Cardiac muscle cell (in vitro differentiated cells and primary cell): ENCODE data around the gene NHLH2. TPM values are rescaled to one million over a fixed set of nuclear protein-coding genes. Genes with fewer than 3 reads are reported as not detected.

Experiments used
- DNase-seq, 2 donors: peaks; one replicate each; pipeline versions ENCODE4 v3.0.0 to v3.0.0-alpha.2; 2010 to 2017; ENCODE audit warnings: low read depth in 1 of 2, low spot score in 1 of 2
- H3K27ac ChIP-seq: fragments of 200-600 bp; sonication (generic); 2 replicates; pipeline ENCODE4 v1.5.1; 2016
- H3K27me3 ChIP-seq: fragments of 200-600 bp; sonication (generic); 2 replicates; pipeline ENCODE4 v1.6.0; 2016; ENCODE audit warnings: control low read depth
- H3K36me3 ChIP-seq: fragments of 200-600 bp; sonication (generic); 2 replicates; pipeline ENCODE4 v1.5.1; 2016; ENCODE audit warnings: control low read depth
- H3K4me1 ChIP-seq: fragments of 200-600 bp; sonication (generic); 2 replicates; pipeline ENCODE4 v1.8.1; 2017; ENCODE audit warnings: low read depth, mild to moderate bottlenecking, mixed run types
- H3K4me3 ChIP-seq: fragments of 200-600 bp; sonication (generic); 2 replicates; pipeline ENCODE4 v1.5.1; 2016; ENCODE audit warnings: mild to moderate bottlenecking
- H3K9me3 ChIP-seq: fragments of 200-600 bp; sonication (generic); 2 replicates; pipeline ENCODE4 v1.5.1; 2017; ENCODE audit warnings: low read depth, mild to moderate bottlenecking, control low read depth
- polyA plus RNA-seq: library from polyadenylated mRNA; unstranded; fragments of >200 nt; fragmentation: Nextera tagmentation; extraction: Ambion mirVana; gene quantifications from 2 replicates; pipeline ENCODE4 v1.2.1, GENCODE V29; 2016
- total RNA-seq: library from RNA; depleted of rRNA; stranded (reverse); fragments of >200 nt; gene quantifications from 2 replicates; pipeline ENCODE4 v1.2.3, GENCODE V29; 2016
- TF ChIP-seq, protein P1 (sequence below): IDR thresholded peaks from 2 replicates; pipeline ENCODE4 v1.5.1; 2012; ENCODE audit warnings: low read depth, mild to moderate bottlenecking, low read length

NHLH2 gene
- total and polyA plus RNA-seq, 2 experiments from 2014 or later: not detected

DNA sequence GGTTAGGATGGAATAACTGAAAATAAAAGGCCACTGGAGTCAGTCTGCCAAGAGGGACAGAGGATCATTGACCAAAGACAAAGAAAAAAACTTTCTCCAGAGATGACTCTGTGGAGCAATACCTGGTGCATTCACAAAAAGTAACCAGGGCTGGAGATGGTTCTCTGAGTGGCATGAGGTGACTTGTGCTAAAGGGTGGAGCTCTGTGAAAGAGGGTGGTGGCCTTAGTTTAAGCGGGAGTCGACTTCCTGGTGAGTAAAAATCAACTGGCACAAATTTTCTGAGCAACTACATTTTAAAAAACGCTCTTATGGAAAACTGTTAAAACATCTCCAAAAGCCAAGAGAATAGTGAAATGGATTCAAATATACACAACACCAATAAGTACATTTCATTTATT lies 10.0 kb downstream of the NHLH2 start:
- TF ChIP-seq, protein P1, sequence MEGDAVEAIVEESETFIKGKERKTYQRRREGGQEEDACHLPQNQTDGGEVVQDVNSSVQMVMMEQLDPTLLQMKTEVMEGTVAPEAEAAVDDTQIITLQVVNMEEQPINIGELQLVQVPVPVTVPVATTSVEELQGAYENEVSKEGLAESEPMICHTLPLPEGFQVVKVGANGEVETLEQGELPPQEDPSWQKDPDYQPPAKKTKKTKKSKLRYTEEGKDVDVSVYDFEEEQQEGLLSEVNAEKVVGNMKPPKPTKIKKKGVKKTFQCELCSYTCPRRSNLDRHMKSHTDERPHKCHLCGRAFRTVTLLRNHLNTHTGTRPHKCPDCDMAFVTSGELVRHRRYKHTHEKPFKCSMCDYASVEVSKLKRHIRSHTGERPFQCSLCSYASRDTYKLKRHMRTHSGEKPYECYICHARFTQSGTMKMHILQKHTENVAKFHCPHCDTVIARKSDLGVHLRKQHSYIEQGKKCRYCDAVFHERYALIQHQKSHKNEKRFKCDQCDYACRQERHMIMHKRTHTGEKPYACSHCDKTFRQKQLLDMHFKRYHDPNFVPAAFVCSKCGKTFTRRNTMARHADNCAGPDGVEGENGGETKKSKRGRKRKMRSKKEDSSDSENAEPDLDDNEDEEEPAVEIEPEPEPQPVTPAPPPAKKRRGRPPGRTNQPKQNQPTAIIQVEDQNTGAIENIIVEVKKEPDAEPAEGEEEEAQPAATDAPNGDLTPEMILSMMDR: no peak
- DNase-seq: no peak
- Histone ChIP-seq H3K9me3 (no peaks in the 10 kb centered on the region), H3K4me1 (no peaks in the 10 kb centered on the region), H3K36me3 (no peaks in the 10 kb centered on the region), H3K27ac (no peak overlapping the region), H3K4me3 (no peak overlapping the region), H3K27me3 (peaks cover 20% of the 10 kb centered on the region)

DNA sequence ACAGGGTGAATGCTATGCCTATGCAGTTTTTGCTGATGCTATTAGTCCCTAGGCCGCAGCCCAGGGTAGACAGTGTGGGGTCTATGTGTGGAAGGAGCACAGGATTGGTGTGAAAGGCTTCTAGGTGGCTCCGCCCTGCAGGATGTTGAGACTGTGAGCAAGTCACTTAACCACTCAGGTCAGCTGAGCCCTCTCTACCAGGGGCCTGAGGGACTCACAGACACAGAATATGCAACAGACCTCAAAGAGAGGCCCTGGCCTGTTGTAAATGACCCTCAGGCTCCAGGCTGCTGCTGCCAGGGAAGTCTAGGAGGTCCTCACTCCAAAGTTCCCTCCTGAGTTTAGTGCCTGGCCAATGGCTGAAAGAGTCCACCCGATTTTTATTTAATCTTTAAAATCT lies 11.0 kb downstream of the NHLH2 start:
- H3K4me3 ChIP-seq: no peak overlapping the region
- TF ChIP-seq, protein P1: no peak
- no peak for DNase-seq
- H3K36me3 ChIP-seq: no peaks in the 10 kb centered on the region
- H3K27me3 ChIP-seq: peaks cover 14% of the 10 kb centered on the region
- H3K27ac ChIP-seq: no peak overlapping the region
- H3K9me3 ChIP-seq: no peaks in the 10 kb centered on the region
- no peaks in the 10 kb centered on the region for H3K4me1 ChIP-seq

DNA sequence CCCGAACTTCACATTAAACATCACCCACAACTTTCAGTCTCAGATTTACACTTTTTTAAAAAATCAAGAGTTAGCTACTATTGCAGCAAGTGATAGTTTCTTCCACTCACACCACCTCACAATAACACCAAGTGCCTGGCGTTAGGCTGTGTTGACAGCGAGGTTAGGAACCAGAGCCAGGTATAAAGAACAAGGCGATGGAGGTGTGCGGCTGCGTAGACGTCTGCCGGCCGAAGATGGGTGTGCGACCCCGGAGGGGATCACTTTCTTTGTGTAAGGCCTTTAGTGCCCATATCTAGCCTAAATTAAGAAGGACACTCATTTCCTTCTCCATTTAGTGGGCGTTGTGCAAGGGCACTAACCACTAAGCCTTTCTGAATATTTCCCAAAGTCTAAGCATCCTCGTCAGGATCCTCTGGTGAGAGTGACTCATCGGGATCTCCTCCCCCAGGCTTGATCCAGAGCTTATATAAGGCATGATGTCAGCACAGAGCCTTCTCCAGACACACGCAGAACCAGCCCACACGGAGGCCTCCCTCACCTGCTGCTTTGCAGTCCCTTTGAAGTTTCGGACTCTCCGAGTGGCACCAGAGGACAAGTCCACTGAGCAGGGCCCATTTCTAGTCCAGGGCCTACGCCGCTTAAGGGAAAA lies 11.8 kb downstream of the NHLH2 start:
- no peaks in the 10 kb centered on the region for H3K9me3 ChIP-seq
- peaks cover 9% of the 10 kb centered on the region for H3K27me3 ChIP-seq
- no peaks in the 10 kb centered on the region for H3K4me1 ChIP-seq
- no peaks in the 10 kb centered on the region for H3K36me3 ChIP-seq
- TF ChIP-seq, protein P1: no peak
- peak in 1 of 2 donors; percentile 87 for DNase-seq
- no peak overlapping the region for H3K27ac ChIP-seq
- H3K4me3 ChIP-seq: no peak overlapping the region

DNA sequence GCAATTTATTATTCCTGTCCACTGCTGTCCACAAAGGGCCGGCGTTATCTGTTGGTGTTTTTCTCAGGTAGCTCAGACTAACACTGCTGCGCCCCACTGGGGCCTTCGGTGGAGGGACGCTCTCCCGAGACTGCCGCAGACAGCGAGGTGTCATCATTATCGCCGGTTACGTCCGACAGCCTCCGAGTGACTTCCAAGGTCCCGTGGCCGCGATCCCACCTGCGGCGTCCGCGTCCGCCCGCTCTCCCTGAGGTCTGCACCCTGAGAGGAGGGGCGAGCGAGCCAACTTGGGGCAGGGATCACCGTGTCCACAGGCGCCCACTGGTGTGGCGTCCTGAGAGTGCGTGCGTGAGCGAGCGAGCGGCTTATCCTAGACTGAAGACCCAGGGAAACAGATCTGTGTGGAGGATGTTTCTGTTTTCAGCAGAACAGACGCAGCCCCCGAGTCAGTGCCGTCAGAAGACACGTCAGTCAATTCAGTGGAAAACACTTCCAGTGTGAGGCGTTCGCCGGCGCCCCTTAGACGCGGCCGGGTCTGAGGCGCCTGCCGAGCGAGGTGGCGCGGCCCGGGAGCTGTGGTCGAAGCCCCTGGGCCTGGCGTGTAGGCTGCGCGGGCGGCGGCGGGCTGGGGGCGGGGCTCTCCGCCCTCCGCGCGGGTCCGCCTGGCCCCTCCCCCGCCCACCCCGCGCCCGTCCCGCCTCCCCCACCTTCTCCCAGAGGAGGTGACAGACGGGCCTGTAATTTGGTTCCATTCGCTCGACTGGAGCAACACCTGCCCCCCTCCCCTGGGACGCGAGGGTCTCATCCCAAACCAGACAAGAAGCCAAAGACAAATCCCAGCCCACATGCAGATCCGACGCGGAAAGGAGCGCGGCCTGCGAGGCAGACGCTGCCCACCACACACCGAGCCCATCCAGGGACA lies 12.6 kb downstream of the NHLH2 start:
- TF ChIP-seq, protein P1: no peak
- Histone ChIP-seq H3K27me3 (peaks cover 9% of the 10 kb centered on the region), H3K4me3 (peak overlapping the region; percentile 21), H3K9me3 (no peaks in the 10 kb centered on the region), H3K4me1 (no peaks in the 10 kb centered on the region), H3K27ac (no peak overlapping the region), H3K36me3 (no peaks in the 10 kb centered on the region)
- peak; percentile 57 to 60 for DNase-seq

DNA sequence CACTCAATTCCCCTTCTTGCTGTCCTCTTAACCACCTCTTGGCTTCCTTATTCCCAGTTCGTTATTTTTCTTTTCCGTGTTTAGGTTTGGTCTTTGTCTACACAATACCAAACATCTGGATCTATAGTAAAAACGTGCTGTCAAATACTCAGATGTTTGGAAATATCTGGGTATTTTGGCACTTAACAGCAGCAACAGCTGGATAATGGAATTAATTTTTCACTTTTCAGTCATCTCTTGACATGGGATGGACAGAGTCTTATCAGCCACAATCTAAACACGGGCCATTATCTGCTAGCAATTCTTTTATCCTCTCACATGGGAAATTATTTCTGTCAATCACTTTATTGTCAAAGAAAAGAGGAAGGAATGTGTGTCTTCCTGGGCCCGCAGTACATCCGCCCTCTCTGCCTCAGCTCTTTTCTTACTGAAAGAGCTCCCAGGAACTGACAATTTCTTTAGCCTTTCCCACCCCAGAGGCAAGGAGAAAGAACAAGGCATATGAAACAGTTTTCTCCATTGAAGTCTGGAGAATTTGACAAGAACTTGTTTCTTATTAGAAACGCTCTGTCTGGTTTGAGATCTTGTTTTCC lies 13.4 kb downstream of the NHLH2 start:
- H3K9me3 ChIP-seq: no peaks in the 10 kb centered on the region
- H3K4me3 ChIP-seq: peak overlapping the region; percentile 21
- H3K4me1 ChIP-seq: no peaks in the 10 kb centered on the region
- TF ChIP-seq, protein P1: no peak
- H3K27ac ChIP-seq: no peak overlapping the region
- no peak for DNase-seq
- peaks cover 9% of the 10 kb centered on the region for H3K27me3 ChIP-seq
- H3K36me3 ChIP-seq: no peaks in the 10 kb centered on the region
